ENCODE data around the gene PHF2. TPM values are rescaled to one million over a fixed set of nuclear protein-coding genes. Genes with fewer than 3 reads are reported as not detected.

The PHF2 gene
- total RNA-seq, 2 donors from 2014 or later = 15.0 to 19.8 TPM

GRCh38 chr9:93676310-93677047 lies 100.1 kb downstream of the PHF2 start:
- TF ChIP-seq, protein P1, sequence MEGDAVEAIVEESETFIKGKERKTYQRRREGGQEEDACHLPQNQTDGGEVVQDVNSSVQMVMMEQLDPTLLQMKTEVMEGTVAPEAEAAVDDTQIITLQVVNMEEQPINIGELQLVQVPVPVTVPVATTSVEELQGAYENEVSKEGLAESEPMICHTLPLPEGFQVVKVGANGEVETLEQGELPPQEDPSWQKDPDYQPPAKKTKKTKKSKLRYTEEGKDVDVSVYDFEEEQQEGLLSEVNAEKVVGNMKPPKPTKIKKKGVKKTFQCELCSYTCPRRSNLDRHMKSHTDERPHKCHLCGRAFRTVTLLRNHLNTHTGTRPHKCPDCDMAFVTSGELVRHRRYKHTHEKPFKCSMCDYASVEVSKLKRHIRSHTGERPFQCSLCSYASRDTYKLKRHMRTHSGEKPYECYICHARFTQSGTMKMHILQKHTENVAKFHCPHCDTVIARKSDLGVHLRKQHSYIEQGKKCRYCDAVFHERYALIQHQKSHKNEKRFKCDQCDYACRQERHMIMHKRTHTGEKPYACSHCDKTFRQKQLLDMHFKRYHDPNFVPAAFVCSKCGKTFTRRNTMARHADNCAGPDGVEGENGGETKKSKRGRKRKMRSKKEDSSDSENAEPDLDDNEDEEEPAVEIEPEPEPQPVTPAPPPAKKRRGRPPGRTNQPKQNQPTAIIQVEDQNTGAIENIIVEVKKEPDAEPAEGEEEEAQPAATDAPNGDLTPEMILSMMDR (IDR thresholded peaks at IDR 0.05) = no peak
- no peak for TF ChIP-seq POLR2A (IDR thresholded peaks at IDR 0.05)
- peaks cover 0 to 12% of the 10 kb centered on the region in 2 donors for H3K36me3 ChIP-seq (replicated peaks in 1 of 2; ENCODE audit: insufficient read depth in 1 of 2, low read depth in 2 of 2)
- ATAC-seq (no peak), DNase-seq (peak; percentile 1 to 9 (median 8))
- H3K9me3 ChIP-seq = no peaks in the 10 kb centered on the region
- no peak overlapping the region for H3K27ac ChIP-seq
- intact Hi-C loops (cut with DNase I) = no loop called here
- H3K4me1 ChIP-seq = no peaks in the 10 kb centered on the region
- H3K4me3 ChIP-seq = no peak overlapping the region
- H3K27me3 ChIP-seq = no peaks in the 10 kb centered on the region
- WGBS, 2 donors = 85 to 94% methylated on average over 8 to 22 of the region's 23 CpGs

- DNase-seq = peak; percentile 1 to 10 (median 4)
Observed at GRCh38 chr9:93677048-93677571, 100.7 kb downstream of the PHF2 start.

DNA sequence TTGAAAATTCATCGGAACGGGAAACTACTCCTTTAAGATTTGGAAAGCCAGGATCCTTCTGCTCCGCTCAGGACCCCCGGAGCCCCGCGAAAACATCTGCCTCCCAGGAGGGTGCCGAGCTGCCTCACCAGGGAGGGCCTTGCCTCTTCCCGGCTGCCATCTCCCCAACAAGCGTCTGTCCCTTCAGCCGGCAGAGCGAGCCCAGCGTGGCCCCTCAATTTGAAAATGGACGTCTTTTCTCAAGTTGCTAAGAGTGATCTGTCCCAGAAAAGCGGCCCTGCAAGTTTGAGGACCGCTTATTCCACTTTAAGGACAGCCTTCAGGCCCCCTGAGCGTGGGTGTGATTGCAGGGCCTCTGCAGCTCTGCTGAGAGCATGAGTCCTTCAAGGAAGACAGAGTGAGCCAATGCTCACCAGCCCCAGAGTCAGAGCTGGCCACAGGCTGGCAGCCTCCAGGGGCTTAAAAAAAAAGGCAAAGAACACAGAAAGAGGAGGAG lies 101.3 kb downstream of the PHF2 start:
- H3K9me3 ChIP-seq = no peaks in the 10 kb centered on the region
- no peak overlapping the region for H3K27ac ChIP-seq
- WGBS, 2 donors = 94 to 96% methylated on average over 16 of the region's 16 CpGs
- H3K4me1 ChIP-seq = peaks cover 6% of the 10 kb centered on the region
- intact Hi-C loops (cut with DNase I) = no loop called here
- DNase-seq = peak; percentile 0 to 6 (median 3)
- no peak for ATAC-seq
- peaks cover 0 to 12% of the 10 kb centered on the region in 2 donors for H3K36me3 ChIP-seq (replicated peaks in 1 of 2; ENCODE audit: insufficient read depth in 1 of 2, low read depth in 2 of 2)
- no peak for TF ChIP-seq POLR2A (IDR thresholded peaks at IDR 0.05)
- TF ChIP-seq, protein P1 (IDR thresholded peaks at IDR 0.05) = no peak
- no peaks in the 10 kb centered on the region for H3K27me3 ChIP-seq
- H3K4me3 ChIP-seq = no peak overlapping the region

More at GRCh38 chr9:93677048-93677571, 100.7 kb downstream of the PHF2 start:
- Histone ChIP-seq H3K27ac (no peak overlapping the region), H3K4me1 (peaks cover 5% of the 10 kb centered on the region), H3K4me3 (no peak overlapping the region), H3K36me3 (replicated peaks in 1 of 2; ENCODE audit: insufficient read depth in 1 of 2, low read depth in 2 of 2) (peaks cover 0 to 12% of the 10 kb centered on the region in 2 donors), H3K9me3 (no peaks in the 10 kb centered on the region), H3K27me3 (no peaks in the 10 kb centered on the region)
- TF ChIP-seq, protein P1 (IDR thresholded peaks at IDR 0.05) = no peak
- no peak for TF ChIP-seq POLR2A (IDR thresholded peaks at IDR 0.05)
- 93 to 100% methylated on average over 5 to 12 of the region's 12 CpGs for WGBS, 2 donors
- intact Hi-C loops (cut with DNase I) = no loop called here
- no peak for ATAC-seq

GRCh38 chr9:93678199-93679019 lies 102.0 kb downstream of the PHF2 start:
- H3K4me3 ChIP-seq = no peak overlapping the region
- H3K9me3 ChIP-seq = no peaks in the 10 kb centered on the region
- no peak overlapping the region for H3K27ac ChIP-seq
- intact Hi-C loops (cut with DNase I) = no loop called here
- H3K36me3 ChIP-seq (replicated peaks in 1 of 2; ENCODE audit: insufficient read depth in 1 of 2, low read depth in 2 of 2) = peaks cover 0 to 12% of the 10 kb centered on the region in 2 donors
- peak in 3 of 4 donors; percentile 1 to 8 (median 4) for DNase-seq
- ATAC-seq = no peak
- 87 to 90% methylated on average over 14 to 17 of the region's 17 CpGs for WGBS, 2 donors
- no peaks in the 10 kb centered on the region for H3K27me3 ChIP-seq
- TF ChIP-seq, protein P1 (IDR thresholded peaks at IDR 0.05) = no peak
- no peak for TF ChIP-seq POLR2A (IDR thresholded peaks at IDR 0.05)
- peaks cover 6% of the 10 kb centered on the region for H3K4me1 ChIP-seq

Data from body of pancreas (tissue), 4 donors.